GM23338 (cell line): Measurements from ENCODE around the gene APP.

Experiments
- CREB1 ChIP-seq: fragments of 250-450 bp; sonication (Bioruptor Pico); IDR thresholded peaks from 2 replicates; pipeline ENCODE4 v1.5.0; 2020; ENCODE audit warnings: low read depth, mild to moderate bottlenecking, moderate library complexity
- CTCF ChIP-seq, 2 experiments: fragments of 200-600 bp in 1 of 2; sonication (generic) in 1 of 2; conservative IDR thresholded peaks; 2 replicates each; pipeline versions ENCODE4 v1.5.1 to v1.6.1; 2016 to 2017; ENCODE audit warnings: antibody characterized with exemption in 2 of 2, low read depth in 2 of 2, mild to moderate bottlenecking in 2 of 2, moderate library complexity in 1 of 2
- EZH2 ChIP-seq: fragments of 200-600 bp; sonication (generic); IDR thresholded peaks from one replicate; pipeline ENCODE4 v1.8.0; 2017; ENCODE audit warnings: antibody characterized with exemption, mild to moderate bottlenecking, low read depth; ENCODE audit not compliant: unreplicated experiment
- EZH2phosphoT487 ChIP-seq: fragments of 200-600 bp; sonication (generic); IDR thresholded peaks from one replicate; pipeline ENCODE4 v1.8.1; 2018; ENCODE audit warnings: antibody characterized with exemption; ENCODE audit not compliant: unreplicated experiment
- JUNB ChIP-seq: IDR thresholded peaks from one replicate; pipeline ENCODE4 v1.6.1; 2016; ENCODE audit warnings: antibody characterized with exemption; ENCODE audit not compliant: unreplicated experiment
- NANOG ChIP-seq: IDR thresholded peaks from 2 replicates; pipeline ENCODE4 v1.6.1; 2016; ENCODE audit warnings: antibody characterized with exemption, borderline replicate concordance
- POLR2AphosphoS5 ChIP-seq: IDR thresholded peaks from 2 replicates; pipeline ENCODE4 v1.6.1; 2016; ENCODE audit warnings: antibody characterized with exemption, low read depth
- REST ChIP-seq: IDR thresholded peaks from one replicate; pipeline ENCODE4 v1.6.1; 2018; ENCODE audit warnings: antibody characterized with exemption; ENCODE audit not compliant: unreplicated experiment
- STAT1 ChIP-seq: IDR thresholded peaks from one replicate; pipeline ENCODE4 v1.6.1; 2016; ENCODE audit warnings: antibody characterized with exemption; ENCODE audit not compliant: unreplicated experiment
- ZNF331 ChIP-seq: fragments of 250-450 bp; sonication (Bioruptor Pico); IDR thresholded peaks from 2 replicates; pipeline ENCODE4 v1.5.0; 2020; ENCODE audit warnings: low read depth, mild to moderate bottlenecking, moderate library complexity
- ZNF462 ChIP-seq: fragments of 250-450 bp; sonication (Bioruptor Pico); IDR thresholded peaks from 2 replicates; pipeline ENCODE4 v1.5.0; 2020; ENCODE audit warnings: mild to moderate bottlenecking, moderate library complexity

GRCh38 chr21:26159869-26160268 is 10.7 kb downstream of the APP start:
- TF ChIP-seq CTCF (conservative IDR thresholded peaks at IDR 0.05; ENCODE audit: low read depth in 2 of 2) (no peak), CREB1 (CRISPR knock-in tag) (no peak), EZH2phosphoT487 (no peak), POLR2AphosphoS5 (no peak), EZH2 (no peak), JUNB (no peak), REST (no peak), ZNF462 (no peak), STAT1 (no peak), NANOG (no peak), ZNF331 (CRISPR knock-in tag) (no peak)
